H1 (cell line): ENCODE measurements around the gene PPA1. TPM values are rescaled to one million over a fixed set of nuclear protein-coding genes. Genes with fewer than 3 reads are reported as not detected.

ENCODE experiments used
- CEBPB ChIP-seq: IDR thresholded peaks from 2 replicates; pipeline ENCODE4 v1.6.1; 2012; ENCODE audit warnings: low read depth, low read length
- POLR2AphosphoS5 ChIP-seq: IDR thresholded peaks from 2 replicates; pipeline ENCODE4 v1.6.1; 2011; ENCODE audit warnings: low read depth, low read length
- USF2 ChIP-seq: IDR thresholded peaks from 2 replicates; pipeline ENCODE4 v1.6.1; 2011; ENCODE audit warnings: low read length, improper control_type of control experiment
- polyA plus RNA-seq, 7 experiments: library from polyadenylated mRNA; depleted of rRNA in 3 of 7; stranded (reverse) in 5 of 7; unstranded in 2 of 7; fragments of >200 nt in 5 of 7; fragments of 200-250 nt in 2 of 7; gene quantifications; 1 replicate in 5 of 7; 2 replicates in 1 of 7; 4 replicates in 1 of 7; pipeline versions ENCODE4 v1.2.1 to v1.2.3, GENCODE V29; 2011 to 2013; ENCODE audit warnings: missing spikeins in 2 of 7, mixed read lengths in 2 of 7
- total RNA-seq: library from RNA; stranded (reverse); fragmentation: NEBNext Ultra II Directional; extraction: Animal tissue kit (Norgen Biotek cat#: 25700); gene quantifications from 2 replicates; pipeline ENCODE4 v1.2.1, GENCODE V29; 2021

PPA1 gene
- total and polyA plus RNA-seq, 2 of the 8 experiments (the other 6 are each of a cell fraction or from before 2014, with no cell fraction given) = 77.0 to 191 TPM

GRCh38 chr10:70162151-70162891, 70.9 kb downstream of the PPA1 start (continued):
- TF ChIP-seq USF2 = no peak
- TF ChIP-seq POLR2AphosphoS5 = no peak
- TF ChIP-seq CEBPB = no peak
